K562 (cell line): Measurements from ENCODE around the gene PGS1. TPM values are rescaled to one million over a fixed set of nuclear protein-coding genes. Genes with fewer than 3 reads are reported as not detected.

Source experiments
- ATAC-seq: fragments of 200-7000 bp; cut with Tn5 transposase; 3 replicates; pipeline ENCODE4 v1.9.1; 2020; ENCODE audit warnings: moderate library complexity
- BruUV-seq: library from RNA; stranded (reverse); fragments of 400-500 nt; replicated peaks from 2 replicates; lab custom pipeline; 2021; lab: Mats Ljungman, UMichigan
- CTCF ChIA-PET: fragments of 300-600 bp; formaldehyde crosslinking; extraction: SDS; loops from one replicate; lab custom pipeline; 2021; ENCODE audit warnings: low intra/inter-chr PET ratio; lab: Yijun Ruan, JAX
- POLR2A ChIA-PET: fragments of 300-600, 350-650 bp; sonication (Branson Sonifier 250); formaldehyde crosslinking; extraction: SDS; loops from one replicate; lab custom pipeline; 2021; ENCODE audit warnings: antibody characterized with exemption, inconsistent platforms; lab: Yijun Ruan, JAX
- DNase-seq, 4 experiments: peaks; one replicate each; pipeline versions ENCODE4 v3.0.0 to v3.0.0-alpha.2; 2011 to 2018; ENCODE audit warnings: low spot score in 3 of 4, mixed read lengths in 3 of 4; ENCODE audit errors: extremely low read depth in 1 of 4
- FAIRE-seq: peaks from 2 replicates; lab custom pipeline; 2011; peaks lifted over from hg19 to GRCh38; lab: Jason Lieb, UNC
- H2AFZ ChIP-seq: 2 replicates; pipeline ENCODE4 v1.6.0; 2011; ENCODE audit warnings: low read depth, low read length, control low read depth, inconsistent platforms
- H3K27ac ChIP-seq: fragments of 200-600 bp; 3 replicates; pipeline ENCODE4 v1.8.0; 2011; ENCODE audit warnings: low read depth, mild to moderate bottlenecking, control low read depth, inconsistent platforms, low read length, moderate library complexity, mixed read lengths; ENCODE audit errors: extremely low read depth
- H3K27me3 ChIP-seq, 2 experiments: fragments of 300-600 bp in 1 of 2; 2 replicates in 1 of 2; 3 replicates in 1 of 2; pipeline versions ENCODE4 v1.6.0 to v1.8.0; 2011; ENCODE audit warnings: inconsistent platforms in 2 of 2, low read length in 2 of 2, mild to moderate bottlenecking in 1 of 2, mixed read lengths in 1 of 2, moderate library complexity in 1 of 2; ENCODE audit not compliant: control insufficient read depth in 2 of 2, insufficient read depth in 2 of 2
- H3K36me3 ChIP-seq: fragments of 300-600 bp; 3 replicates; pipeline ENCODE4 v1.8.0; 2011; ENCODE audit warnings: mild to moderate bottlenecking, low read length, inconsistent platforms; ENCODE audit not compliant: control insufficient read depth, insufficient read depth
- H3K4me1 ChIP-seq, 2 experiments: fragments of 200-600 bp in 1 of 2; replicated peaks in 1 of 2; 2 replicates in 1 of 2; 3 replicates in 1 of 2; pipeline versions ENCODE4 v1.5.1 to v1.8.0; 2011; ENCODE audit warnings: inconsistent platforms in 2 of 2, low read length in 2 of 2, mild to moderate bottlenecking in 1 of 2, mixed read lengths in 1 of 2, moderate library complexity in 1 of 2; ENCODE audit not compliant: control insufficient read depth in 2 of 2, insufficient read depth in 2 of 2
- H3K4me2 ChIP-seq: 2 replicates; pipeline ENCODE4 v1.6.1; 2011; ENCODE audit warnings: low read length, control low read depth, inconsistent platforms, mixed read lengths; ENCODE audit not compliant: insufficient read depth
- H3K4me3 ChIP-seq: fragments of 200-600 bp; sonication (generic), shearing (Covaris generic); 2 replicates; pipeline ENCODE4 v1.5.1; 2016; ENCODE audit warnings: control low read depth, inconsistent platforms
- H3K79me2 ChIP-seq: fragments of 200-600 bp; 3 replicates; pipeline ENCODE4 v1.8.0; 2011; ENCODE audit warnings: low read length, inconsistent platforms; ENCODE audit not compliant: control insufficient read depth, insufficient read depth
- H3K9ac ChIP-seq, 2 experiments: 2 replicates each; pipeline versions ENCODE4 v1.6.0 to v1.6.1; 2011; ENCODE audit warnings: low read depth in 2 of 2, low read length in 2 of 2, control low read depth in 1 of 2, inconsistent platforms in 1 of 2, mild to moderate bottlenecking in 1 of 2, mixed read lengths in 1 of 2; ENCODE audit not compliant: insufficient read depth in 1 of 2
- H3K9me1 ChIP-seq: one replicate; pipeline ENCODE4 v1.6.0; 2011; ENCODE audit warnings: inconsistent platforms, mild to moderate bottlenecking, low read length, moderate library complexity; ENCODE audit not compliant: control insufficient read depth, insufficient read depth
- H3K9me3 ChIP-seq: replicated peaks from 2 replicates; pipeline ENCODE4 v1.5.1; 2011; ENCODE audit warnings: low read depth, low read length, inconsistent platforms; ENCODE audit not compliant: control insufficient read depth, insufficient read depth
- H4K20me1 ChIP-seq: replicated peaks from 2 replicates; pipeline ENCODE4 v1.6.1; 2011; ENCODE audit warnings: low read length, inconsistent platforms, mixed read lengths; ENCODE audit not compliant: control insufficient read depth, insufficient read depth
- ELK1 ChIP-seq: sonication (generic); formaldehyde crosslinking; IDR thresholded peaks from 2 replicates; pipeline ENCODE4 v1.8.1; 2022; ENCODE audit warnings: missing genetic modification reagents
- ETS2 ChIP-seq: IDR thresholded peaks from 2 replicates; pipeline ENCODE4 v1.6.1; 2016; ENCODE audit warnings: borderline replicate concordance, missing genetic modification characterization, mild to moderate bottlenecking, moderate library complexity, missing compliant biosample characterization; ENCODE audit not compliant: poor library complexity, severe bottlenecking
- HNRNPLL ChIP-seq: fragments of 200-400 bp; formaldehyde crosslinking; IDR thresholded peaks from 2 replicates; pipeline ENCODE4 v1.6.1; 2017; ENCODE audit warnings: low read length, low read depth, mild to moderate bottlenecking; ENCODE audit not compliant: poor library complexity, severe bottlenecking
- LARP7 ChIP-seq: fragments of 450-650 bp; IDR thresholded peaks from 2 replicates; pipeline ENCODE4 v1.6.1; 2016
- PKNOX1 ChIP-seq: fragments of 450-650 bp; IDR thresholded peaks from 2 replicates; pipeline ENCODE4 v1.6.1; 2016
- RBM17 ChIP-seq: fragments of 200-400 bp; formaldehyde crosslinking; IDR thresholded peaks from 2 replicates; pipeline ENCODE4 v1.6.1; 2017; ENCODE audit warnings: low read depth, mild to moderate bottlenecking, low read length, borderline replicate concordance
- SIX5 ChIP-seq, 2 experiments: IDR thresholded peaks; 2 replicates each; pipeline ENCODE4 v1.6.1; 2011; ENCODE audit warnings: low read length in 2 of 2, borderline replicate concordance in 1 of 2, low read depth in 1 of 2, mild to moderate bottlenecking in 1 of 2, moderate library complexity in 1 of 2; ENCODE audit not compliant: insufficient read depth in 1 of 2
- SMC3 ChIP-seq: conservative IDR thresholded peaks from 2 replicates; pipeline ENCODE4 v1.6.1; 2011; ENCODE audit warnings: low read depth, low read length, improper control_type of control experiment; ENCODE audit not compliant: insufficient read depth
- TAF1 ChIP-seq: IDR thresholded peaks from 2 replicates; pipeline ENCODE4 v1.6.1; 2011; ENCODE audit warnings: mild to moderate bottlenecking, low read length, moderate library complexity; ENCODE audit not compliant: insufficient read depth, control insufficient read depth, severe bottlenecking; ENCODE audit errors: extremely low read depth
- ZNF12 ChIP-seq: sonication (generic); formaldehyde crosslinking; IDR thresholded peaks from 2 replicates; pipeline ENCODE4 v1.4.0; 2020; ENCODE audit warnings: mild to moderate bottlenecking, missing genetic modification reagents
- ZNF384 ChIP-seq: IDR thresholded peaks from 2 replicates; pipeline ENCODE4 v1.6.1; 2012; ENCODE audit warnings: low read depth, low read length, improper control_type of control experiment
- WGBS: fragments of 100-300 bp; shearing (Covaris generic); methylation state at CpG from one replicate; pipeline ENCODE4 v1.1.6; 2016; ENCODE audit warnings: low coverage, mixed read lengths; ENCODE audit not compliant: insufficient coverage; ENCODE audit errors: missing lambda C conversion rate; 5-methylcytosine and 5-hydroxymethylcytosine counted together
- in situ Hi-C: fragments of 300-500 bp; cut with MboI; formaldehyde crosslinking; loops from 4 replicates; pipeline ENCODE4 v1.15.0; 2018; ENCODE audit warnings: inconsistent platforms, mixed read lengths
- intact Hi-C: fragments of 100-400 bp; cut with micrococcal nuclease; formaldehyde crosslinking; loops from 2 replicates; pipeline ENCODE4 v1.14.2; 2022
- polyA plus RNA-seq, 8 experiments: library from polyadenylated mRNA; depleted of rRNA in 4 of 8; stranded (reverse) in 5 of 8; unstranded in 3 of 8; fragments of >200 nt; fragmentation: Nextera tagmentation in 2 of 8; fragmentation: Illumina TruSeq in 1 of 8; extraction: Ambion mirVana in 2 of 8; extraction: Trizol in 1 of 8; gene quantifications; 2 replicates each; pipeline versions ENCODE4 v1.2.1 to v1.2.3, GENCODE V29; 2011 to 2014; ENCODE audit warnings: inconsistent platforms in 1 of 8, missing spikeins in 1 of 8
- total RNA-seq, 7 experiments: library from RNA; depleted of rRNA in 6 of 7; stranded (reverse); fragments of >200 nt in 6 of 7; fragmentation: Illumina TruSeq in 2 of 7; extraction: Trizol in 2 of 7; gene quantifications; 2 replicates each; pipeline versions ENCODE4 v1.2.1 to v1.2.3, GENCODE V29; 2011 to 2021; ENCODE audit warnings: low replicate concordance in 1 of 7

PGS1 gene
- total and polyA plus RNA-seq, 9 of the 15 experiments (the other 6 are each of a cell fraction or from before 2014, with no cell fraction given) = 1.3 to 39.4 (median 22.3) TPM

- no peak overlapping the region for H2AFZ ChIP-seq
- no peak for ATAC-seq
- H3K27ac ChIP-seq = no peak overlapping the region
- H4K20me1 ChIP-seq = peaks cover 10% of the 10 kb centered on the region
- CTCF ChIA-PET = no interaction called here
- no peaks in the 10 kb centered on the region for H3K9me3 ChIP-seq
- no peak overlapping the region for H3K4me3 ChIP-seq
- in situ Hi-C loops (no loop called here), intact Hi-C loops (no loop called here)
- no peaks in the 10 kb centered on the region for H3K9me1 ChIP-seq
- DNase-seq = no peak
- no peak overlapping the region for H3K4me2 ChIP-seq
- WGBS = 98% methylated on average over 4 of the region's 7 CpGs
- peaks cover 70% of the 10 kb centered on the region; the same call in 2 of the 3 replicates for H3K36me3 ChIP-seq
- TF ChIP-seq SMC3 (no peak), LARP7 (no peak), RBM17 (no peak), ETS2 (tag) (no peak)
- TF ChIP-seq, all 486 proteins: peak for 0
- POLR2A ChIA-PET = no interaction called here
- no peak for FAIRE-seq
- Histone ChIP-seq H3K4me1 (peaks cover 0 to 7% of the 10 kb centered on the region in 2 experiments; a peak in 2 of 5 replicates), H3K79me2 (peaks cover 37% of the 10 kb centered on the region), H3K27me3 (no peaks in the 10 kb centered on the region), H3K9ac (no peak overlapping the region)
- BruUV-seq = no TSS peak
These were observed 15.8 kb downstream of the PGS1 start for GRCh38 chr17:78394209-78394608.

GRCh38 chr17:78395155-78395554 is 16.7 kb downstream of the PGS1 start:
- no peak for FAIRE-seq
- ChIA-PET CTCF (no interaction called here), POLR2A (interaction anchor here (1.2 kb wide), 1 partner anchor 144 kb away, joined by 3 read pairs; no protein-coding TSS in a partner anchor)
- ATAC-seq = no peak
- Histone ChIP-seq H3K27ac (no peak overlapping the region), H4K20me1 (peaks cover 6% of the 10 kb centered on the region), H3K9me3 (no peaks in the 10 kb centered on the region), H3K4me3 (no peak overlapping the region), H2AFZ (no peak overlapping the region), H3K79me2 (peaks cover 31% of the 10 kb centered on the region), H3K4me2 (no peak overlapping the region), H3K4me1 (peaks cover 0 to 4% of the 10 kb centered on the region in 2 experiments; a peak in 1 of 5 replicates), H3K36me3 (peaks cover 79% of the 10 kb centered on the region; the same call in 2 of the 3 replicates), H3K9me1 (no peaks in the 10 kb centered on the region), H3K27me3 (no peaks in the 10 kb centered on the region), H3K9ac (no peak overlapping the region)
- WGBS = 91% methylated on average over 2 of the region's 2 CpGs
- intact Hi-C loops (no loop called here), in situ Hi-C loops (no loop called here)
- DNase-seq = no peak
- no TSS peak for BruUV-seq
- TF ChIP-seq ELK1 (no peak), HNRNPLL (no peak), PKNOX1 (no peak), SIX5 (IDR thresholded peaks at IDR 0.05; ENCODE audit: borderline replicate concordance in 1 of 2, insufficient read depth in 1 of 2, low read depth in 1 of 2, low read length in 2 of 2) (no peak), ZNF384 (no peak), TAF1 (no peak), ZNF12 (CRISPR knock-in tag) (no peak)
